Measurements from ENCODE around the gene CORO1C.
"Not testable (repeated sequence)": the region's sequence is repeated elsewhere in the genome, so short reads cannot be mapped to it uniquely, and the experiment has no call there.

The CORO1C gene

DNA sequence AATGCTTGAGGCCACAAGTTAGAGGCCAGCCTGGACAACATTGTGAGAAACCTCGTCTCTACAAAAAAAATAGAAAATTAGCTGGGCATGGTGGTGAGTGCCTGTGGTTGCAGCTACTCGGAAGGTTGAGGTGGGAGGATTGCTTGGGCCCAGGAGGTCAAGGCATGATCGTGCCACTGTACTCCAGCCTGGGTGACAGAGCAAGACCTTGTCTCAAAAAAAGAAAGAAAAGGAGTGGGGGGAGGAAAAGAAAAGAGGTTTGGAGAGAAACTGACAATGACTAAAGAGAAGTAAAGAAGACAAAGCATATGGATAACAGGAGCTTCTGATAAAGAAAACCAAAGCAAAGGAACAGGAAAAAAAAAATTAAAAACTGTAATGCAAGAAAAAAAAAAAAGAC, 60.2 kb downstream of the CORO1C start:
- no peak for DNase-seq

DNA sequence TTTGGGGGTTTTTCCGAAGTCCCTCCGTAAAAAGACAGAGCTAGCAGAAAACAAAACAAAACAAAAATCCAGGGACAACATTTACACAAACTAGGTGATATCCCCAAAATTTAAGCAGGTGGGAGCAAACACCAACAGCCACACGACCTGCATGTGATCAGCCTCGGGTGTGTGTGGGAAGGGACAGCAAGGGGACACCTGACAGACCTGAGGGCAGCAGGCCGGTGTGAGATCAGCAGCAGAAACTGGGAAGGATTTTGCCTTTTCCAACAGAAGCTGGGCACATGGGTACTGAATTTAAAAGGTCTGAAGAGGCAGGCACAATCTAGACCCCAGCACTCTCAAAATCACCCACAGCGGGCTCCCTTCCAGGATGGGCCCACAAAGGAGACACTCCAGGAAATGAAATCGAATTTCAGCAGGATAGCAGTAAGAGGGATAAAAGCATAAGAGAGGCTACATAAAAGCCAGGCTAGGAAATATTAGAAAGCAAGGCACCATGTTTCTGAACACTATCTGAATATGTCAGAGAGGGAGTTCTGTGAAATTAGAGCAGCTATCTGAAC, 61.2 kb downstream of the CORO1C start:
- peak in 2 of 4 experiments; percentile 25 to 40 for DNase-seq

DNA sequence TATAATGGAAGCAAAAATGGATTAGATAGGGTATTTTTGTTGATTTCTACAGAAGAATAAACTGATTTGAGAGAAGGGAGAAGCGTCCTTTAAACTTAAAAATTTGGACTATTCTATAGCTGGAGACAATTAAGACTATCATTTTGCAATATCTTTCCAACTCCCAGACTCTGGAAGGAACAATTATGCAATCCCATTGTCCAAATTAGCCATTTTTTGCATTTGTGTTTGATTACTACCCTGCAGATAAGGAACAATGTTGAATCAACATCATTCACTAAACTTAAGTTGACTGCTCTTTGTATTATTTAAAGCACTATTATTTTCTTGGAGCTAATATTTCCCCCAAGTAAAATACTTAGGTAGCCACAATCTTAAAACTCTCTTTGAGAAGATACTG, 62.8 kb downstream of the CORO1C start:
- DNase-seq = no peak

DNA sequence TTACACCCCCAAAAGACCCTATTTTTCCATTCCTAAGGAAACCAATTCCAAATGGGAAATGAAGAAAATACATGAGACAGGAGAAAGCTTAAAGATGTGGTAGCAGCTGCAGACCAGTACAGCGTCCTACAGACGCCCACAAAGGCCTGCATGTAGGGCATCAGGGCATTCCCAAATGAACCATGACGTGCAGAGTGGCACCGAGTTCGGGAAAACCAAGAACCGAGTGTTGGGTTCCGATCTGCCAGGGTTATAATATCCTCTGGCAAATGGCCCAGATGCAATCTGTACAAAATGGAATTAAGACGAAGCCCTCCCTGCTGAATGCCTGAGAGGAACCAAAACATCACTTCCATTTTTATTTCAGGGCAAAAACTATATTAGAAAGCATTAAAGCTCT, 63.3 kb downstream of the CORO1C start:
- no peak for DNase-seq

DNA sequence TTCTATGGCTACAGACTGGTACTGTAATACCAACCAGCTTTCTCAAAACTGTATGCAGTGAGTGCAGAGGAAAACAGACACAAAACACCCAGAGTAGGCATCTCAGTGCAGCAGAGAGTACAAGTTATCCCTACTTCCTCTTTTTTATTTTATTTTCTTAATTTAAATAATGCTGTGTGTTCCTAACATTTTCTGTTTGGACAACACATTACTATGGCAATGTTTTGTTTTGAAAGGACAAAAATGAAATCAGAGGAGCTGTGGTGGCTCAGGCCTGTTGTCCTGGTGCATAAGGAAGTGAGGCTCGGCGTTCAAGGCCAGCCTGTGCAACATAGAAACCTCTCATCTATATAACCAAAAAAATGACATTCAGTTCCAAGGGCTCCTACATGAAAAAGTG, 64.0 kb downstream of the CORO1C start:
- DNase-seq = peak; percentile 55 to 87 (median 74)

DNA sequence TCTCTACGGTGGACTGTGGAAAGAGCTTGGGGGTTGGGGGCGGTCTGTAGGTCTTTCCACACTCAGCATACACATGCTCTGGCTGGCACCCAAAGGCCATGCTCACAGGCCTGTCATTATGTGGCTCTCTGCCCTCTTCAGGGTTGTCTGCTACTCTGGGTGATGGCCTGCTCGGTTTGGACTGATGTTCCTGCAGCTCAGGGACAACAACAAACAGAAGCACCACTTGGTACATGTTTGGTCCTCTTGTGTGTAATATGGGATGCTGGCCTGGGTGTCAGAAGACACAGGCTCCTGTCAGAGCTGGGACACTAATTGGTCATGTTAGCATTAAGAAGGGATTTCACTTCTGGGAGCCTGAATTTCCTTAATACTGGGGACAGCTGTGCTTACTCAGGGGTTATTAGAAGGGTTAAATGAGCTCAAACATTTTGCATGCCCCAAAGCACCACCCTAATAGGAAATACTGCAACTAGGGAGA, 64.9 kb downstream of the CORO1C start:
- peak in 3 of 4 experiments; percentile 38 to 51 (median 42) for DNase-seq

DNA sequence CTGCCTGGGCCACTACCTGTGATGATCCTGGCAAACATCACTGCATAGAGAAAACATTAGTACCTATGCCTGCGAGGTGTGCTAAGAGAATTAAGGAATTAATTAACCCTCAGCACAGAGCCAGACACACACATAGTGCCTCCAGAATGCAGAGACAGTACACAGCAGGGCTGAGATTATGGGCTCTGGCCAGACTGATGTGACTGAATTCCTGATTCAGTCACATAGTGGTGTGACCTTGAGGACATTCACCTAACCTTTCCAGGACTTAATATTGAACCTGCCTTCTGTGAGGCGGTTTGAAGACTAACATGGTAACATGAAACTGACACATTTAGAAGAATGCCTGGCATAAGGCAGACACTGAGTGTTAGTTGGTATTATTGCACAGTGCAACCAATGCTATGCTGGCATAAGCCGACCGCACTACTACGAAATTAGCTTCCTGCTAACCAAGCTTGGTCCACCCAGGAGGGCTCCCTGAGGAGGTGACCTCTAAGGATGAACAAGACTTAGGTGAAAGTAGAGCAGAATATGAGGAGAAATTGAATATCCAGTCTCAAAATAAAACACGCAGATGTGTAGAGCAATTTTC, 65.6 kb downstream of the CORO1C start:
- DNase-seq = no peak

DNA sequence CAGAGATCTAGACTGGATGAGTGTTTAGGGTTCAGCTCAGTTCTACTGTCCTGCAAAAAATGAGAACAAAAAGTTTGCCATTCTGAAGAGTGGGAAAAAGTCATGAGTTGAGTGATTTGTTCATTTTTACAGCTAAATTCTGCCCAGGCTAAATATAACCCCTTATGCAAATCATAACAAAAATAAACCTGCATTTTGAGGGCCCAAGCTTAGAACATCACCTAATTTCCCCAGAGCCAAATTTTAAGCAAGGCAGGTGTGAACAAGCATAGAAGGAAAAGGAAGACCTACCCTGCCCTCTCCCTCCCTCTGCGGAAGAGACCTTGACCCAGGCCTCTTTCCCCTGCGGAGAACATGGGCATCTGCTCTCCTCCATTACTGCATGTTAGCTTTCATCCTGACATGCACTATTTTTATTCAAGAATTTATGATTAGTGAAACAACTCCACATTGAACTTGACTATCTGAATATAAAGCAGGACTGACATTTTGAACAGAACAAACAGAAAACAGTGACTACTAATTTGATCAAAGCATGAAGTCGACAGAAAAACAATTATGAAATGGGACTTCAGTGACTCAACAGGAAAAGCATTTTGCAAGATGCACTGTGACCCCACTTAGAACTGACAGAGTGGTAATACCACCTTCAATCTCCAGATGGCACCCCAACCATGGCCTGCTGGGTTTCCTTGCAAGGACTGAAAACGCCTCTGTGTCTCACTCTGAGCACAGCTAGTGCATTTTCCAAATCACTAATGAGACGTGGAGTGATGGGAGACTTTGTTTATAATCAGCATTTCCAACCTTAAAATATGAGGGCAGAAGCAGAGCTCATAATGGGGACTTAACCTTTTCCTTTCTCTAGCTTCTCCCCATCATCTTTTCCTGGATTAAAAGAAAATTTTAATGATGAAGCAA, 66.7 kb downstream of the CORO1C start:
- DNase-seq = peak; percentile 93 to 96 (median 95)

DNA sequence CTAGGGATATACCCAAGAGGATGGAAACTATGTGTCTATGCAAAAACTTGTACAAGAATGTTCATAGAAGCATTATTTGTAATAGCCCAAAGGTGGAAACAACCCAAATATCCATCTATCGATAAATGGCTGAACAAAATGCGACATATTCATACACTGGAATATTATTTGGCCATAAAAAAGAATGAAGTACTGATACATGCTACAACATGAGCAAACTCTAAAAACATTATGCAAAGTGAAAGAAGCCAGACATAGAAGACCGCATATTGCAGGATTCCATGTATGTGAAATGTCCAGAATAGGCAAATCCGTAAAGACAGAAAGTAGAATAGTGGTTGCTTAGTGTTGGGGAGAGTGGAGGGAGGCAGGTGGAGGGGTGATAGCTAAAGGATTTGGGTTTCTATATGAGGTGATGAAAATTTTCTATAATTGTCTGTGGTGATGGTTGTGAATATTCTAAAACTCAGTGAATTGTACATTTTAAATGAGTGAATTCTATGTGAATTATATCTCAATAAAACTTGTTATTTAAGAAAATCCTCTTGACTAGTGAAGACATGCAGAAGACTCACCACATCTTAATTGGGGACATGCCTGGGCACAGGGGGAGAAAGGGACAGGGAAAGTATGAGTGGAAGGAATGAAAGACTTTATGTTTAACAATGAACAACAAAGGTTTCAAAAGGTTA, 67.8 kb downstream of the CORO1C start:
- no peak for DNase-seq

DNA sequence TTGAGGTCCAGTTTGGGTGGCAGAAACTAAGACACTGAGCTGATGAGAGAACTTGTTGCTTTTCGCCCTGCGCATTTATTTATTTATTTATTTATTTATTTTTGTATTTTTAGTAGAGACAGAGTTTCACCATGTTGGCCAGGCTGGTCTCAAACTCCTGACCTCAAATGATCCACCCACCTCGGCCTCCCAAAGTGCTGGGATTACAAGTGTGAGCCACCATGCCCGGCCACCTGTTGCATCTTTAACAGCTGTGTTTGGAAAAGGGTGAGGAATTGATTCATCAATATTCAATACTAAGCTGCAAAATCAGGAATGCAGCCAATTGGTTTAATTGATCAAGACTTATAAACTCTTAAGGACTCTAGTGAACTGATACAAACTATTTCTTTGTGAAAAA, 73.2 kb downstream of the CORO1C start:
- DNase-seq = not testable (repeated sequence)

DNA sequence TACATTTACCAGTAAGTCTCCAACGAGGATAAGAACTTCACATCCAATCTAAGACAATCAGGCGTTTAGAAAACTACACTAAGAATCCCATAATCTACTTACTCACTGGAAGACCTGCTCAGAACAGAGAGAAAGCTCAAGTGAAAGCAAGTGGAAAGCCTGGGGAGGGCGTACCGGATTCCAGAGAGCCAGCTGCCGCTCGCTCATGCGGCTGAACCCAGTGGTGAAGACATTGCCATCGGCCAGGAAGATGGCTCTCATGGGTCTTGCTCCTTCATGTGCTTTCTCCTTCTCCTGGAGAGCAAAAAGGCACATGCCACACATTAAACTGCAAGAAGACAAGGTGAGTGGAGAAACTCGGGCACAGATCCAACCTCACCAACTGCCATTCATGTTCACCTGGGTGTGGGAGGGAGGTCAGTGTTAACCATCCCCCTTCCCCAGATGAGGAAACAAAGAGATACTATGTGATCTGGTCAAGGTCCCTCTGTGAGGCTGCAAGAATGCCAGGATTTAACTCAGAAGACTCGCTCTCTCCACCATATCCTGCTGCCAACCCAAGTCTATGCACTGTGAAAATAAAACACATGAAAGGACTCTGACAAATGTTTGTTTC, 74.1 kb downstream of the CORO1C start:
- no peak for DNase-seq

DNA sequence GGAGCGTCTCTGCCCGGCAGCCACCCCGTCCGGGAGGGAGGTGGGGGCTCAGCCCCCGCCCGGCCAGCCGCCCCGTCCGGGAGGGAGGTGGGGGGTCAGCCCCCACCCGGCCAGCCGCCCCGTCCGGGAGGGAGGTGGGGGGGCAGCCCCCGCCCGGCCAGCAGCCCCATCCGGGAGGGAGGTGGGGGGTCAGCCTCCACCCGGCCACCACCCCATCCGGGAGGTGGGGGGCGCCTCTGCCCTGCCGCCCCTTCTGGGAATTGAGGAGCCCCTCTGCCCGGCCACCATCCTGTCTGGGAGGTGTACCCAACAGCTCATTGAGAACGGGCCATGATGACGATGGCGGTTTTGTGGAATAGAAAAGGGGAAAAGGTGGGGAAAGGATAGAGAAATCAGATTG, 75.1 kb downstream of the CORO1C start:
- DNase-seq = not testable (repeated sequence)

DNA sequence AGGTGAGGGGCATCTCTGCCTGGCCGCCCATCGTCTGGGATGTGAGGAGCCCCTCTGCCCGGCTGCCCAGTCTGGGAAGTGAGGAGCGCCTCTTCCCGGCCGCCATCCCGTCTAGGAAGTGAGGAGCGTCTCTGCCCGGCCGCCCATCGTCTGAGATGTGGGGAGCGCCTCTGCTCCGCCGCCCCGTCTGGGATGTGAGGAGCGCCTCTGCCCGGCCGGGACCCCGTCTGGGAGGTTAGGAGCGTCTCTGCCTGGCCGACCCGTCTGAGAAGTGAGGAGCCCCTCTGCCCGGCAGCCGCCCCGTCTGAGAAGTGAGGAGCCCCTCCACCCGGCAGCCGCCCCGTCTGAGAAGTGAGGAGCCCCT, 75.5 kb downstream of the CORO1C start:
- not testable (repeated sequence) for DNase-seq

DNA sequence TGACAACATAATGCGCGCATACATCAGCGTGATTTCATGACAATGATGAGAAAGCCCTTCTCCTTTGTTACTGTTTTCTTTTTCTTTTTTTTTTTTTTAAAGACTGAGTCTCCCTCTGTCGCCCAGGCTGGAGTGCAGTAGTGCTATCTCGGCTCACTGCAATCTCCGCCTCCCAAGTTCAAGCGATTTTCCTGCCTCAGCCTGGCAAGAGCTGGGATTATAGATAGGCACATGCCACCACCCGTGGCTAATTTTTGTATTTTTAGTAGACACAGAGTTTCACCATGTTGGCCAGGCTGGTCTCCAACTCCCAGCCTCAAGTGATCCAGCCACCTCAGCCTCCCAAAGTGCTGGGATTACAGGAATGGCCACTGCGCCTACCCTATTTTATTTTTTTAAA, 76.7 kb downstream of the CORO1C start:
- DNase-seq = not testable (repeated sequence)

DNA sequence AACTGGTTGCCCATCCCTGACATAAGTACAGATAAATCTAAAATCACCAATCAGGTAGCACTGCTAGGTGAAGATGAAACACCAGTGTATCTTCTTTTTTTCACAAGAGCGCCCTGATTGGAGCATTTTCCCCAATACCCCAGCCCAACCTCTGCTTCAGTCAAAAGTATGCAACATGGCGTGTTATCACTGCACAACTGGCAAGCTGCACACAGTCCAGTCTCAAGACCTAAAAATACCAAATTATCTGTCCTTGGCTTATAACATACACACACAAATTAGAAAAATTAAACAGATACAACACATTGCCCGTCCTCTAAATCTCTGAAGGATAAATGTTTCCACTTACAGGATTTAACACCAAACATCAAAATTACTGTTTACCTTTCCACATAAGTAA, 77.4 kb downstream of the CORO1C start:
- DNase-seq = no peak

DNA sequence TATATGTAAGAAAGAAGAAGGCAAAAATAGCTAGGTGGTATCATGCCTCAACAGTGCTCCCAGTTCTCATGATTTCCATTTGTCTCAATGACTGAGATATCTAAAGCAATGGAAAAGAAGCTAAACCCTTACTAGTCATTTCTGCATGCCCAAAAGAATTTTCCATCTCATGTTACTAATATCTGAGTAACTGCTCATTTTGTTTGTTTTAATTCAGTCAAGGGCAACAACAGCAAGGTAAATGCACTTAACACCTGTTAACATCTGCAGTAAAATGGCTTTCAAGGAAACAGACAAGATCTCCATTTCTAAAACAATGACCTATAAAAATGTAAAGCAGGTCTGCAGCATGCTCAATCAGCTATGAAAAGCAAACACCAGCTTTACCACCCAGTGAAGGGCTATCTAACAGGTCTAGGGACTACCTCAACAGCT, 78.2 kb downstream of the CORO1C start:
- no peak for DNase-seq

DNA sequence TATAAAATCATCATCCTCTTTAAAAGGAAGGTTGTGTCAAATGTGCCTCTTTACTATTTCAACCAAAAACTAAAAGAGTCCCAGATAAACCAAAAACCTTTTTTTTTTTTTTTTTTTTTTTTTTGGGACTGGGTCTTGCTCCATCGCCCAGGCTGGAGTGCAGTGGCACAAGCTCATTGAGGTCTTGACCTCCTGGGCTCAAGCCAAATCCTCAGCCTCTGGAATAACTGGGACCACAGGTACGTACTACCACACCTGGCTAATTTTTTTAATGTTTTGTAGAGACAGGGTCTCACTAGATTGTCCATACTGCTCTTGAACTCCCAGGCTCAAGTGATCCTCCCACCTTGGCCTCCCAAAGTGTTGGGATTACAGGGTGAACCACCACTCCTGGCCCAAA, 81.2 kb downstream of the CORO1C start:
- DNase-seq = no peak

DNA sequence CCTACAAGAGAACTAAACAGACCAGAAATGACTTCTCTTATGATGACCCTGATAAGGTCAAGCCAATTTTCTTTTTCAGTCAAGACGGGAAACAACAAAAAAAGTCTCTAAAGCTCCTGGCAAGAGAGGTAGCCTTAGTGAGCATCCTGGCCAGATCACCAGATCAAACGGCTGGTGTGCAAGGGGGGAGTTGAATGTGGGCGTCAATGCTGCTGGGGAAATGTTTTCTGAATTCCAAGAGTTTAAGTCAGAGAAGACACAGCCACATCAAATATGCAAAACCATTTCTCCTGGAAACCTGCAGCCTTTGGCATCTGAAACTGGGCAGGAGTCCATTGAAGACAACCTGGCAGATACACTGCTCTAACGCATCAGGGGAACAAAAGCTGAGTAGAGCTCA, 81.6 kb downstream of the CORO1C start:
- DNase-seq = no peak

DNA sequence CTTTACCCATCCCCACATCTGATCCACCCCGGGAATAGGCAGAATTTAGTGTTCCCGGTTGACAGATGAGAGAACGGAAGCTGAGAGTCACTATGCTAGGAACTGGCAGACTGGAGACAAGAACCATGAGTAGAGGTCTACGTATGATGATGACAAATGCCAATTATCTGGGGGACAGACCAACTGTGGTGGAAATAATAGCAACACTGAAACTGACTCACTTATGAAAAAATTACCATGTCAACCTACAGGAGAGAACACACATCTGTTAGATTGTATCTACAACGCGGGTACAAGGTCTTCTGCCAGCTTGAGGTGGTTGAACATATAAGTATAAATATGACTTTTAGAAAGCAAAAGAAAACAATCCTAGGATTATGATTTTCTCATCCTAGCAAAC, 82.2 kb downstream of the CORO1C start:
- DNase-seq = no peak

DNA sequence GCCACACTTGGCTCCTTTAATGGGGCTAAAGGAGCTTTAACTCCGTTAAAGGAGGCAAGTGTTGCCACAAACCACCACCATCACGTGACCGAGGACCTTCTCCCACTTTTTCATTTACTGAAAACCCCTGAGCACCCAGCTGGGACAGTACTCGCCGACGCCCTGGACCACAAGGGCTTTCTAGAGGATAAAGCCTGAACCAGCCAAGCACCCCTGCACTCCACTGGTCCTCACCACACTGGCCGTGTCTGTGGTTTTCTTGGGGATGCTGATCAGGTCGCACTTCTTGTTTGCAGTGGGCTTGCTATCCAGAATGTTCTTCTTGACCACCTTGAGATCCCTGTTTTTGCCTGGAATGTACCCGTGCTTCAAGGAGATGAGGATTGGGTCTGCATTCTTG, 82.9 kb downstream of the CORO1C start:
- no peak for DNase-seq

DNA sequence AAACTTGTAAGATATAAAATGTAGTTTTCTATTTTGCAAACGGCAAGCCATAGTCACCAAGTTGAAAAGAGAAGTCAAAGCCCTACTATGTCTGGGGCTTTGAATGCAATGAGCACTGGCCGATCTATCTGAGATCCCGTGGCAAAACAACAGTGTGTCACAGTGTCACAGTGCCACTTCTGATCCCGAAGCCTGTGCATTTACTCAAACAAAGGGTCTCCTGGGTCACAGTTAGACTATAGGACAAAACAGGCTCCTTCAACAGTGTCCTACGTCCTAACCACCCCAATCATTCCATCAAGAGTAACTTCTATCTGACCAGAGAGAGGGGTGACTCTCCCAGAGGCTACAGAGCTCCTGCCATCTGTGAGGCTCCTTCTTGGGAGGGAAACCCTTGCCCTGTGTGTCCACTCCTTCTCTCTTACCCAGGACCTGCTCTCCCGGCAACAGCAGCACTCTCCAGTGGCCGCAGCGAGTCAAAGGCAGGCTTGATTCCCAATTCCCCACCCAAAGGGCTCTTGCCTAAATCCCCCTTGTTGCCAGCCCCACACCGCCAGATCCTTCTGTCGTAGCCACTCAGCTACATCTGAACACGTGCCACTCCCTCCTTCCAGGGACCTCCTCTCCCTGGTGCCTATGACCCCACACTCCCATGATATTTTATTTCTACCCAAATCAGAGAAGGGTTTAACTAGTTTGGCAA, 83.6 kb downstream of the CORO1C start:
- DNase-seq = no peak
